CD4-positive, alpha-beta T cell treated with Interleukin-12 subunit alpha and Interleukin-12 subunit beta, for 1 hour (primary cell): Measurements from ENCODE around the gene TOMM20.
"Not testable (repeated sequence)": the region's sequence is repeated elsewhere in the genome, so short reads cannot be mapped to it uniquely, and the experiment has no call there.

Experiments
- DNase-seq: peaks from one replicate; pipeline ENCODE4 v3.0.0-alpha.2; 2020

The TOMM20 gene

DNA sequence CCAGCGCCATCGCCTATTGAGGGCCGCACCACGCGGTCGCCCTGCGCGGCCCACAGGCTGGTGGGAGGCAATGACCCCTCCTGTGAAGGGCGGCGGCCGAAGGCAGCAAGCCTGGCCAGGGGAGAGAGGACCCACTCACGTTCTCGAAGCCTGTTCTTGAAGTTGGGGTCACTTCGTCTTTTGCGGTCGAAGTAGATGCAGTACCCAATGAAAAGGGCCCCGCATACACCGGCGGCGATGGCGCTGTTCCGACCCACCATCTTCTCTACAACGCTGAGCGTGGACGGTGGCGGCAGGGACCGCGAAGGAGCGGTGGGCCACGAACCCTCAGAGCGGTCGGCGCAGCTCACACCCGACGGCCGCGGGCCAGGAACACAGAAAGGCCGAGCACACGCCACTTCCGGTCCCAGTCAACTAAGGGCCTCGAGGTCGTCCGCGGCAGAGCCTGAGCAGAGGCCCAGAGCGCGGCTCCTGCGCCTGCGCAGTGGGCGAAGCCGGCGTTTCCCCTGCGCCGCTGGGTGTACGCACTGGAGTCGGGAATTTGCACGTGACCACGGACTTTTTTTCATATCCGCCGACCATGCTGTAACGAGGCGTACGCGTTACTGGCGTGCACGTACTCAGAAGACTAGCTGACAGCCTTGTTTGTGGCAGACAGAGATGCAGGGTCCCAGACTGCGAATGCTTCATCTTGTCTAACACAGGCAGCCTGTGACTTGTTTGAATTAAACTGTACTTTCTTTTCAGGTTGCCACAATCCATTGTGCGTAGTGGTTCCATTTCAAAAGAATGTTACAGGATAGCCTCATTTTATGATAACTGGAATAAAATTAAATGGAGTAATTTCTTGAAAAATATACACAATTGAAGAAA, at the start of gene TOMM20:
TOMM20 (minus strand) TSS at position 382 of the 873 bp plus-strand sequence; CDS start at position 260, 122 bp downstream.
- peak; percentile 97 for DNase-seq

- DNase-seq: no peak
Observed at GRCh38 chr1:235176486-235176885, 47.8 kb upstream of the TOMM20 start.

- DNase-seq: no peak
Observed at GRCh38 chr1:235169986-235170385, 41.3 kb upstream of the TOMM20 start.

GRCh38 chr1:235168375-235168774, 39.7 kb upstream of the TOMM20 start:
- no peak for DNase-seq

GRCh38 chr1:235161685-235162327, 33.2 kb upstream of the TOMM20 start:
- no peak for DNase-seq

DNA sequence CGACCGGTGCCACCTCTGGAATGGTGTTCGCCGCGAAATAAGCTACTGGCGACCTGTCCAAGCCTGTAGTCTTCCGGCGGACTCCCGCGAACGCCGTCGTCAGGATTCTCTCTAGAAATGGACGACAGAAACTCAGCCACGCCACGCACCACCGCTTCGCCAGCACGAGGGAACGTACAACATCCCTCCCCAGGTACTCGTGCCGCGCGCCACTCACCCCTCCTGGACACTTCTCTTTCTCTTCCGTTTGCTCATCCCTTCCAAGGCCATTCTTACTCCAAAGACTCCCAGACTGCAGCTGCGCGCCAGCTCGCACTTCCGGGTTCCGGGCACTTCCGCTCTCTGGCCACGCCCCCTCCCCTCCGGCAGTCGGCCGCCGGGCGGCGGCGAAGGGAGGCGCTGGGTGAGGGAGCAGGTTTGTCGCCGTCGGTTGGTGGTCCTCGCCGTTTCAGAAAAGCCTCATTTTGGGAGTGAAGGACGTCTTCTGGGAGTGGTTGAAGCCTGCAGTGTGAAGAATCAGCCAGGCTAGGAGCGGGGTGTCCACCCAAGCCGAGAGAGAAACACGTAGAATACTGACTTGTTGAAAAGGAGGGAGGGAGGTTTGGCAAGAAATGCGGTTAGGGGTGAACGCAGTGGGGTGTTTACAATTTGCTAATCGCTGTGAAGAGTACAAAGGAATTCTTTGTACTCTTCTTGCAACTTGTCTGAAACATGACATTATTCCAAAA, 32.5 kb upstream of the TOMM20 start, which contains the start of gene RBM34:
RBM34 (minus strand) TSS at position 294 of the 728 bp plus-strand sequence; CDS start at position 270, 24 bp downstream.
- DNase-seq: peak; percentile 91

- peak; percentile 63 for DNase-seq
Observed at GRCh38 chr1:235160383-235160956, 31.8 kb upstream of the TOMM20 start.

- DNase-seq: not testable (repeated sequence)
Observed at GRCh38 chr1:235159930-235160329, 31.3 kb upstream of the TOMM20 start.

DNA sequence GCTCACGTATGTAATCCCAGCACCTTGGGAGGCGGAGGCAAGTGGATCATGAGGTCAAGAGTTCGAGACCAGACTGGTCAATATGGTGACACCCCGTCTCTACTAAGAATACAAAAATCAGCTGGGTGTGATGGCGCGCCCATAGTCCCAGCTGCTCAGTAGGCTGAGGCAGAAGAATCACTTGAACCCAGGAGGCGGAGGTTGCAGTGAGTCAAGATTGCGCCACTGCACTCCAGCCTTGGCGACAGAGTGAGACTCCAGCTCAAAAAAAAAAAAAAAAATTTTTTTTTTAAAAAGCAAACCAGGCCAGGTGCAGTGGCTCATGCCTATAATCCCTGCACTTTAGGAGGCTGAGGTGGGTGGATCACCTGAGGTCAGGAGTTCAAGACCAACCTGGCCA, 30.6 kb upstream of the TOMM20 start:
- not testable (repeated sequence) for DNase-seq

DNA sequence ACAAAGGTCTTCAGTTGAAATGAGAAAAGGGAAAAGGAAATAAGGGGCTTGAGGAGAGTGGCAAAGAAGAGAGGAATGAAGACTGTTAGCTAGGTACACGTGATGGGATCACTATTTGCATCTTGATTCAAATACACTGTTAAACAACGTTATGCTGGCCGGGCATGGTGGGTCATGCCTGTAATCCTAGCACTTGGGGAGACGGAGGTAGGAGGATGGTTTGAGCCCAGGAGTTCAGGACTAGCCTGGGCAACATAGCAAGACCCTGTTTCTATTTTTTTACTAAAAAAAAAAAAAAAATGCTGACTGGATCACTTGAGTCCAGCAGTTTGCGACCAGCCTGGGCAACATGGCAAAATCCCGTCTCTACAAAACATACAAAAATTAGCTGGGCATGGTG, 30.0 kb upstream of the TOMM20 start:
- no peak for DNase-seq

- DNase-seq: no peak
Observed at GRCh38 chr1:235157150-235157549, 28.5 kb upstream of the TOMM20 start.

GRCh38 chr1:235156740-235157139, 28.1 kb upstream of the TOMM20 start:
- DNase-seq: no peak

GRCh38 chr1:235156265-235156664, 27.6 kb upstream of the TOMM20 start:
- no peak for DNase-seq

DNA sequence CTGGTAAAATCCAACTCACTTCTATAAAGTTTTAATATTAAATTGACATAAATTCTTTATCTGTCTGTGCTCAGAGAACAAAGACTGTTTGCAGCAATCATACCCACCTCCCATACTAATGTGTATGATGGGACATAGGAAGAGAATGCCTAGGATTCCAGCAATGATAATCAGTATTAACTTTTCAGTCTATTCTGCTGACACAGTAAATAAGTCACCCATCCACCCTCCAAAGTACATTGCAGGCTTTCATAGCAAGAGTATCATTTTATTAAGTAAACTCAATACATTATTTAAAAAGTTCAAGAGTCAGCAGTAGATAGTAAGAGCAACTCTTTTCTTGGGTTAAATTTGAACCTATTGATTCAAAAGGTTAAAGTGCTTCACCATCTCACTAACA, 23.6 kb upstream of the TOMM20 start:
- no peak for DNase-seq

- no peak for DNase-seq
Observed at GRCh38 chr1:235151033-235151432, 22.4 kb upstream of the TOMM20 start.

DNA sequence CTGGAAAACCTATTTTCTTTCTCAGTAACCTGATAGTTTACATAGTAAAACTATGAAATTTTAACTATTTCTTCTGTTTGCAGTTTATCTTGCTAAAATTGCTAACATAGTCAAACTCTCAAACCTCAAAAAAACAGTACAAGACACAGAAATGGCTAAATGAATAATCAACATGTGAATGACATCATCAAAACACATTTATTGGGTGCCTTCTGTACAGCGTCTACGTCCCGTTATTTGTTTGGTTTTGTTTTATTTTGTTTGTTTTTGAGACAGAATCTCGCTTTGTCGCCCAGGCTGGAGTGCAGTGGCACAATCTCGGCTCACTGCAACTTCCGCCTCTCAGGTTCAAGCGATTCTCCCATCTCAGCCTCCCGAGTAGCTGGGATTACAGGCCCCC, 21.2 kb upstream of the TOMM20 start:
- DNase-seq: no peak

DNA sequence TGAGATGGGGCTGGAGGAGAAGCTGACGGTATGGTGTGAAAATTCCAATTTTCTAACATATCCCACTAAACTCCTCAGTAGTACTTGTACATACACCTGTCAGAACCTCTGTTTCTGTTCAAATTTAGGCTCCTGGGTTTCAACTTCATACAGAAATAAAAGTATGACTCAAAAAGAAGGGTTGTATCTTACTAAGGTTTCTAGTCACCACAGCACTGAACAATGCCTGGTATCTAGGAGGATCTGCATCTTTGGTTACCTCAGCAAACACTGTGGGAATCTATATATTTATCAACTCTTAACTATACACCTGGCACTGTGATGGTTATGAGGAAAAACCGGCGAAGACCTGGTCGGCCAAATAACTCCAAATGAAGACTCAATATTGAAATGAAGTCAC, 18.6 kb upstream of the TOMM20 start:
- DNase-seq: no peak

DNA sequence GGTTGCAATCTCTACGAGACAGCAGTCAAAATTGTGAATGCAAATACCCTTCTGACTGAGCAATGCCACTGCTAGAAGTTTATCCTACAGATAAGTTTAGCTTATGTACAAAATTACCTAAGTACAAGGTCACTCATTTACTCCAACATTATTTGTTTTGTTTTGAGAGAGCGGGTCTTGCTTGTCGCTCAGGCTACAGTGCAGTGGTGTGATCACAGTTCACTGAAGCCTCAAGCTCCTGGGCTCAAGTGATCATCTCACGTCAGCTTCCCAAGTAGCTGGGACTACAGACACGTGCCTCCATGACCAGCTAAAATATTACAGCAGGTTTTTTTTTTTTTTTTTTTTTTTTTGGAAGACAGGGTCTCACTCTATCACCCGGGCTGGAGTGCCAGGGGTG, 17.0 kb upstream of the TOMM20 start:
- no peak for DNase-seq

- no peak for DNase-seq
Observed at GRCh38 chr1:235142991-235143390, 14.4 kb upstream of the TOMM20 start.

- DNase-seq: no peak
Observed at GRCh38 chr1:235139315-235139714, 10.7 kb upstream of the TOMM20 start.

GRCh38 chr1:235138821-235139220, 10.2 kb upstream of the TOMM20 start:
- no peak for DNase-seq

- DNase-seq: no peak
Observed at GRCh38 chr1:235136111-235136510, 7.5 kb upstream of the TOMM20 start.

- DNase-seq: no peak
Observed at GRCh38 chr1:235134171-235134570, 5.5 kb upstream of the TOMM20 start.
